AG10803 (cell line): ENCODE results near the gene RABGAP1.

Experiments
- DNase-seq: peaks from one replicate; pipeline ENCODE4 v3.0.0; 2010; ENCODE audit warnings: low read depth
- H3K4me3 ChIP-seq: 2 replicates; pipeline ENCODE4 v1.5.1; 2011; ENCODE audit warnings: mild to moderate bottlenecking, low read length, control low read depth
- CTCF ChIP-seq: conservative IDR thresholded peaks from 2 replicates; pipeline ENCODE4 v1.5.1; 2011; ENCODE audit warnings: mild to moderate bottlenecking, low read length, control low read depth, inconsistent platforms

Gene RABGAP1

GRCh38 chr9:123089790-123090189 is 149.0 kb downstream of the RABGAP1 start:
- no peak for TF ChIP-seq CTCF
- DNase-seq, result no peak
- H3K4me3 ChIP-seq, result no peak overlapping the region

- DNase-seq, result peak; percentile 80
- H3K4me3 ChIP-seq, result no peak overlapping the region
- TF ChIP-seq CTCF, result no peak
Observed at GRCh38 chr9:123090198-123090896, 149.5 kb downstream of the RABGAP1 start.

GRCh38 chr9:123090956-123091355 is 150.1 kb downstream of the RABGAP1 start:
- H3K4me3 ChIP-seq, result no peak overlapping the region
- TF ChIP-seq CTCF, result no peak
- DNase-seq, result no peak

- no peak for DNase-seq
- no peak overlapping the region for H3K4me3 ChIP-seq
- 0 out of 2 replicates have a peak, but pooled peaks have one; percentile 17 for TF ChIP-seq CTCF
Observed at GRCh38 chr9:123091459-123091858, 150.6 kb downstream of the RABGAP1 start.

GRCh38 chr9:123093141-123093540 is 152.3 kb downstream of the RABGAP1 start:
- DNase-seq, result no peak
- no peak overlapping the region for H3K4me3 ChIP-seq
- no peak for TF ChIP-seq CTCF

- no peak overlapping the region for H3K4me3 ChIP-seq
- TF ChIP-seq CTCF, result no peak
- DNase-seq, result no peak
Observed at GRCh38 chr9:123096987-123097386, 156.2 kb downstream of the RABGAP1 start.

GRCh38 chr9:123097430-123098095 is 156.7 kb downstream of the RABGAP1 start:
- no peak for DNase-seq
- no peak for TF ChIP-seq CTCF
- H3K4me3 ChIP-seq, result no peak overlapping the region
